KMS-11 (cell line): ENCODE data around the gene VWC2L.

Experiments
- H2AFZ ChIP-seq: fragments of 200-600 bp; sonication (generic); 2 replicates; pipeline ENCODE4 v1.6.1; 2016; ENCODE audit warnings: antibody characterized with exemption, mixed run types, low read depth
- H3K27ac ChIP-seq: fragments of 200-600 bp; sonication (generic); 2 replicates; pipeline ENCODE4 v1.6.1; 2016; ENCODE audit warnings: mild to moderate bottlenecking, mixed run types
- H3K27me3 ChIP-seq: fragments of 200-600 bp; sonication (generic); 2 replicates; pipeline ENCODE4 v1.6.1; 2017; ENCODE audit warnings: mild to moderate bottlenecking, low read depth, mixed run types, moderate library complexity; ENCODE audit not compliant: insufficient read depth
- H3K36me3 ChIP-seq: fragments of 200-600 bp; sonication (generic); 2 replicates; pipeline ENCODE4 v1.6.1; 2017; ENCODE audit warnings: mild to moderate bottlenecking, mixed run types; ENCODE audit not compliant: insufficient read depth
- H3K4me1 ChIP-seq: fragments of 200-600 bp; sonication (generic); 2 replicates; pipeline ENCODE4 v1.6.1; 2016; ENCODE audit warnings: mild to moderate bottlenecking, low read depth, mixed run types; ENCODE audit not compliant: poor library complexity, severe bottlenecking
- H3K4me2 ChIP-seq: fragments of 200-600 bp; sonication (generic); 2 replicates; pipeline ENCODE4 v1.7.0; 2016; ENCODE audit warnings: mild to moderate bottlenecking, mixed run types
- H3K4me3 ChIP-seq: fragments of 200-600 bp; sonication (generic); IDR thresholded peaks from 2 replicates; pipeline ENCODE4 v1.6.1; 2017; ENCODE audit warnings: low read depth, low read length, mixed read lengths; ENCODE audit not compliant: insufficient read depth
- H3K79me2 ChIP-seq: fragments of 200-600 bp; sonication (generic); 2 replicates; pipeline ENCODE4 v1.6.1; 2016; ENCODE audit warnings: low read depth, mixed run types; ENCODE audit not compliant: insufficient read depth
- H3K9ac ChIP-seq: fragments of 200-600 bp; sonication (generic); 2 replicates; pipeline ENCODE4 v1.6.1; 2016; ENCODE audit warnings: mild to moderate bottlenecking, mixed run types
- H4K20me1 ChIP-seq: fragments of 200-600 bp; sonication (generic); 2 replicates; pipeline ENCODE4 v1.6.1; 2016; ENCODE audit warnings: mild to moderate bottlenecking, mixed run types; ENCODE audit not compliant: insufficient read depth
- CTCF ChIP-seq: fragments of 200-600 bp; sonication (generic); conservative IDR thresholded peaks from 2 replicates; pipeline ENCODE4 v1.6.1; 2017; ENCODE audit warnings: low read depth, mild to moderate bottlenecking, antibody characterized with exemption, low read length, moderate library complexity, mixed read lengths

Gene VWC2L

DNA sequence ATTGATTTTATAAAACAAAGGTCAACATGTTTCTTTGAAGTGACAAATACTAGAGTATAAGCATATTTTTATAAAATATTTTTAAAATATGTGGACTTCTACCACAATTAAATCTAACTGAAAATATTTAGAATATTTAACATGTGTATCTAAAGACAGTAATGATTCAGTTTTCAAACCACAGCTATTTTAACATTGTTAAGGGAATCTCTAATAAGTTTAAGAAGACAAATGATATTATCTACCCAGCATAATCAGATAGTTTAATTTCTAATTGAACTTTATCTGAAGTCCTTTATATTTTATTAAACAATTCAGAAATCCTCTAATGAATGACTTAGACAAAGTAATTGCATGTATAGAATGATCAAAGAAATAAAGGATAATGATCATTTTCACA, 96.2 kb downstream of the VWC2L start:
- H3K36me3 ChIP-seq: no peaks in the 10 kb centered on the region
- peaks cover 6% of the 10 kb centered on the region for H3K4me1 ChIP-seq
- no peak overlapping the region for H3K27ac ChIP-seq
- no peak for TF ChIP-seq CTCF
- no peak overlapping the region for H3K9ac ChIP-seq
- no peak overlapping the region for H2AFZ ChIP-seq
- no peaks in the 10 kb centered on the region for H4K20me1 ChIP-seq
- H3K4me3 ChIP-seq: no peak overlapping the region
- H3K4me2 ChIP-seq: no peak overlapping the region
- H3K27me3 ChIP-seq: no peaks in the 10 kb centered on the region
- H3K79me2 ChIP-seq: no peaks in the 10 kb centered on the region

DNA sequence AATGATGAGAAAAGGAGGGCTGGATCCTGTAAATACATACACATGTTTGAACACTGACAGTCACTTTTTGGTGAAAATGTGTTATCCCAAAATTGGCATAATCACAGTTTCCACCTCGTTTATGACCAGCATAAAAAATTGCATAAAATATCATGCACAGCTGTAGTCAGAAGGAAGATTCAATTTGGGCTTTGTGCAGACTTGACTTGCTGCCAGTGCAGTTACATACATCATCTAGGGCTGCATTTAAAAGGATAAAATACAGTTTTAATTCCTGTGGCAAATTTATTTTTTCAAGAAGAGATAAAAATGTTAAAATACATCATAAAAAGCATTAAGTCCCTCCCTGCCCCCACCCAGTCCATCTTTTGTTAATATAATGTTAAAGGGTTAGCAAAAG, 103.8 kb downstream of the VWC2L start:
- no peaks in the 10 kb centered on the region for H3K79me2 ChIP-seq
- no peak overlapping the region for H3K4me3 ChIP-seq
- H3K9ac ChIP-seq: no peak overlapping the region
- no peaks in the 10 kb centered on the region for H3K27me3 ChIP-seq
- peaks cover 13% of the 10 kb centered on the region for H3K4me1 ChIP-seq
- no peaks in the 10 kb centered on the region for H4K20me1 ChIP-seq
- H2AFZ ChIP-seq: no peak overlapping the region
- TF ChIP-seq CTCF: no peak
- H3K36me3 ChIP-seq: no peaks in the 10 kb centered on the region
- H3K27ac ChIP-seq: no peak overlapping the region
- no peak overlapping the region for H3K4me2 ChIP-seq

DNA sequence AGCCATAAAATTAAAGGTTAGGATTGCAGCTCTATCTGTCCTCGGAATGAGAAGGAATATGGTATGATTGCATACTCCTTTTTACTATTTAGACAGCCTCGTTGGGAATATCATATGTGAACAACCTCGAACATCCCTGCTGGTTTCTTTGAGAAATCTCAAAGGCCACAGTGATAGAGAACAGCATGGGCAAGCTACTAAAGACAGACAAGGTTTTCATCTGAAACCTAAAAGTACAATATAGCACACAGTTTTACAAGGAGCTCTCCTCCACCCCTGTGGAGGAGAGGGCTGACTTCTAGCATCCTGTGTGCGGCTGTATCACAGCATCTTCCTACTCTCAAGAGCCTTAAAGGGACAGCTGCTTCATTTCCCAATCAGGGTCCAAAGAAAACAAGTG, 104.3 kb downstream of the VWC2L start:
- Histone ChIP-seq H3K36me3 (no peaks in the 10 kb centered on the region), H3K4me1 (peaks cover 14% of the 10 kb centered on the region)
- no peak for TF ChIP-seq CTCF

DNA sequence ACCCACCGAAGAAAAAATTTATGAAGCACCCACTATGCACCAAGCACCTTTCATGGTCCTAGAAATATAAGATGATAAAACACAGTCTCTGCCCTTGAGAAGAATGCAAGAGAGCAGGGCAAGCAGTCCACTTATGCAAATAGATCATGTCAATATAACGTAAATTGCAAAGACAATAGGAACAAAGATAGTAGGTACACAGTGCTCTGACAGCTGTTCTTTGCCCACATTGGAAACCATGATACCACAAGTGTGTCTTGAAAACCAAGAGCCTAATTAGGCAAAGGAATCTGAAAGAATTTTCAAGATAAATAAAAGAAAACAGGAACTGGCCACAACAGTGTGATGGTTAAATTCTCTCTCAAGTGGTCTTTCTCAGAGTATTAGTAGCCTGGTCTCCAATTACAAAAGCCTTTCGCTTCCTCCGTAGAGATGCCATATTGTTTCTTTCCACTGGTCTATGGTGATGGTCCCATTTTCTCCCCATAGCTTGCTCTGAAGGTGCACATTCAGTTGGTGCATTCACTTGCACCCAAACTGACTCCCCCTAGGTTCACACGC, 108.5 kb downstream of the VWC2L start:
- Histone ChIP-seq H3K36me3 (no peaks in the 10 kb centered on the region), H2AFZ (no peak overlapping the region), H3K4me3 (no peak overlapping the region), H3K27me3 (no peaks in the 10 kb centered on the region), H3K4me2 (peak overlapping the region; percentile 31; the same call in 1 of the 2 replicates), H3K27ac (no peak overlapping the region), H3K4me1 (peaks cover 14% of the 10 kb centered on the region), H3K79me2 (no peaks in the 10 kb centered on the region), H3K9ac (no peak overlapping the region), H4K20me1 (no peaks in the 10 kb centered on the region)
- TF ChIP-seq CTCF: no peak

More for the DNA sequence above, 104.3 kb downstream of the VWC2L start:
- H3K4me3 ChIP-seq: no peak overlapping the region
- no peak overlapping the region for H2AFZ ChIP-seq
- H3K9ac ChIP-seq: no peak overlapping the region
- no peak overlapping the region for H3K27ac ChIP-seq
- no peaks in the 10 kb centered on the region for H3K27me3 ChIP-seq
- H3K4me2 ChIP-seq: no peak overlapping the region
- H4K20me1 ChIP-seq: no peaks in the 10 kb centered on the region
- H3K79me2 ChIP-seq: no peaks in the 10 kb centered on the region
